Stromal cell of bone marrow (primary cell): ENCODE data around the gene PTPRK.
"Not testable (repeated sequence)": the region's sequence is repeated elsewhere in the genome, so short reads cannot be mapped to it uniquely, and the experiment has no call there.

Source experiments
- DNase-seq: peaks from one replicate; pipeline ENCODE4 v3.0.0-alpha.2; 2012; ENCODE audit warnings: low read depth

The PTPRK gene

GRCh38 chr6:128438393-128438792, 82.0 kb downstream of the PTPRK start:
- no peak for DNase-seq

- DNase-seq, result no peak
Measured at GRCh38 chr6:128437685-128438084, 82.7 kb downstream of the PTPRK start.

- not testable (repeated sequence) for DNase-seq
Measured at GRCh38 chr6:128434752-128435151, 85.6 kb downstream of the PTPRK start.

- peak; percentile 38 for DNase-seq
Measured at GRCh38 chr6:128432394-128432793, 88.0 kb downstream of the PTPRK start.

- no peak for DNase-seq
Measured at GRCh38 chr6:128427139-128427538, 93.3 kb downstream of the PTPRK start.

GRCh38 chr6:128425856-128426255, 94.5 kb downstream of the PTPRK start:
- DNase-seq, result peak; percentile 18

- no peak for DNase-seq
Measured at GRCh38 chr6:128422871-128423270, 97.5 kb downstream of the PTPRK start.

- no peak for DNase-seq
Measured at GRCh38 chr6:128422200-128422599, 98.2 kb downstream of the PTPRK start.

- DNase-seq, result no peak
Measured at GRCh38 chr6:128421788-128422187, 98.6 kb downstream of the PTPRK start.

GRCh38 chr6:128417698-128418097, 102.7 kb downstream of the PTPRK start:
- no peak for DNase-seq

- no peak for DNase-seq
Measured at GRCh38 chr6:128415387-128415786, 105.0 kb downstream of the PTPRK start.

- no peak for DNase-seq
Measured at GRCh38 chr6:128414943-128415342, 105.5 kb downstream of the PTPRK start.

GRCh38 chr6:128413291-128413690, 107.1 kb downstream of the PTPRK start:
- no peak for DNase-seq

- no peak for DNase-seq
Measured at GRCh38 chr6:128412680-128413079, 107.7 kb downstream of the PTPRK start.

GRCh38 chr6:128410584-128410983, 109.8 kb downstream of the PTPRK start:
- DNase-seq, result no peak

GRCh38 chr6:128409003-128409402, 111.4 kb downstream of the PTPRK start:
- DNase-seq, result no peak

GRCh38 chr6:128406453-128406852, 113.9 kb downstream of the PTPRK start:
- no peak for DNase-seq

- no peak for DNase-seq
Measured at GRCh38 chr6:128403618-128404444, 116.6 kb downstream of the PTPRK start.

GRCh38 chr6:128400875-128401274, 119.5 kb downstream of the PTPRK start:
- no peak for DNase-seq

GRCh38 chr6:128397996-128398395, 122.4 kb downstream of the PTPRK start:
- DNase-seq, result no peak

- no peak for DNase-seq
Measured at GRCh38 chr6:128395596-128395995, 124.8 kb downstream of the PTPRK start.

- DNase-seq, result no peak
Measured at GRCh38 chr6:128395188-128395587, 125.2 kb downstream of the PTPRK start.

GRCh38 chr6:128394167-128394566, 126.2 kb downstream of the PTPRK start:
- no peak for DNase-seq
